SU-DHL-6 (cell line): Measurements from ENCODE around the gene NBPF1.
"Not testable (repeated sequence)": the region's sequence is repeated elsewhere in the genome, so short reads cannot be mapped to it uniquely, and the experiment has no call there.

ENCODE experiments used
- CTCF ChIP-seq: fragments of 200-600 bp; sonication (generic); IDR thresholded peaks from one replicate; pipeline ENCODE4 v1.5.1; 2017; ENCODE audit warnings: antibody characterized with exemption, mild to moderate bottlenecking, low read length, moderate library complexity; ENCODE audit not compliant: insufficient read depth, poor library complexity, severe bottlenecking
- EZH2phosphoT487 ChIP-seq: fragments of 200-600 bp; sonication (generic), shearing (Covaris generic); conservative IDR thresholded peaks from 2 replicates; pipeline ENCODE4 v1.6.1; 2018; ENCODE audit warnings: mild to moderate bottlenecking, antibody characterized with exemption, low read length, moderate library complexity, mixed read lengths

GRCh38 chr1:16623812-16624719, 10.7 kb upstream of the NBPF1 start:
- TF ChIP-seq CTCF, EZH2phosphoT487: not testable (repeated sequence)
